GM12878 (cell line): ENCODE data around the gene ABHD17A. TPM values are rescaled to one million over a fixed set of nuclear protein-coding genes. Genes with fewer than 3 reads are reported as not detected.
"Not testable (repeated sequence)": the region's sequence is repeated elsewhere in the genome, so short reads cannot be mapped to it uniquely, and the experiment has no call there.

Experiments
- ATAC-seq: fragments of 200-7000 bp; cut with Tn5 transposase; 3 replicates; pipeline ENCODE4 v1.9.1; 2020; ENCODE audit warnings: mild to moderate bottlenecking, moderate library complexity
- BruUV-seq: library from RNA; stranded (reverse); fragments of 400-500 nt; replicated peaks from 2 replicates; lab custom pipeline; 2021; lab: Mats Ljungman, UMichigan
- CTCF ChIA-PET: fragments of 300-600 bp; sonication (Branson Sonifier 250); formaldehyde crosslinking; extraction: SDS; loops from one replicate; lab custom pipeline; 2021; ENCODE audit warnings: inconsistent platforms; lab: Yijun Ruan, JAX
- POLR2A ChIA-PET: fragments of 350-600 bp; formaldehyde crosslinking; extraction: SDS; loops from one replicate; lab custom pipeline; 2021; ENCODE audit warnings: inconsistent platforms; lab: Charles Lee
- RAD21 ChIA-PET: fragments of 300-600 bp; sonication (Branson Sonifier 250); formaldehyde crosslinking; loops from one replicate; lab custom pipeline; 2023; ENCODE audit warnings: antibody characterized with exemption; ENCODE audit not compliant: unreplicated experiment; lab: Charles Lee
- SMC1A ChIA-PET: fragments of 300-600 bp; sonication (Branson Sonifier 250); formaldehyde crosslinking; loops from one replicate; lab custom pipeline; 2023; ENCODE audit not compliant: unreplicated experiment, uncharacterized antibody; lab: Charles Lee
- DNase-seq: peaks from one replicate; pipeline ENCODE4 v3.0.0-alpha.2; 2011; ENCODE audit warnings: low read depth, low spot score
- FAIRE-seq: peaks from 3 replicates; lab custom pipeline; 2011; peaks lifted over from hg19 to GRCh38; lab: Jason Lieb, UNC
- H2AFZ ChIP-seq: 2 replicates; pipeline ENCODE4 v1.6.0; 2011; ENCODE audit warnings: low read depth, low read length, control low read depth; ENCODE audit not compliant: control insufficient read depth
- H3K27ac ChIP-seq: 2 replicates; pipeline ENCODE4 v1.5.1; 2011; ENCODE audit warnings: control low read depth; ENCODE audit not compliant: control insufficient read depth, insufficient read depth
- H3K27me3 ChIP-seq, 2 experiments: replicated peaks in 1 of 2; 2 replicates each; pipeline versions ENCODE4 v1.6.0 to v1.6.1; 2011; ENCODE audit warnings: low read length in 1 of 2; ENCODE audit not compliant: control insufficient read depth in 2 of 2, insufficient read depth in 2 of 2
- H3K36me3 ChIP-seq, 2 experiments: 2 replicates each; pipeline ENCODE4 v1.5.1; 2011; ENCODE audit warnings: low read length in 1 of 2; ENCODE audit not compliant: control insufficient read depth in 2 of 2, insufficient read depth in 2 of 2
- H3K4me1 ChIP-seq: 2 replicates; pipeline ENCODE4 v1.6.1; 2011; ENCODE audit warnings: mild to moderate bottlenecking, low read length, moderate library complexity, mixed read lengths; ENCODE audit not compliant: control insufficient read depth, insufficient read depth
- H3K4me2 ChIP-seq: 2 replicates; pipeline ENCODE4 v1.6.0; 2011; ENCODE audit warnings: control low read depth; ENCODE audit not compliant: control insufficient read depth, insufficient read depth
- H3K4me3 ChIP-seq: fragments of 200-600 bp; sonication (generic); 2 replicates; pipeline ENCODE4 v1.5.1; 2016
- H3K79me2 ChIP-seq: 2 replicates; pipeline ENCODE4 v1.6.0; 2011; ENCODE audit warnings: low read length; ENCODE audit not compliant: control insufficient read depth, insufficient read depth
- H3K9ac ChIP-seq: 2 replicates; pipeline ENCODE4 v1.8.0; 2011; ENCODE audit warnings: low read length, control low read depth, mixed read lengths; ENCODE audit not compliant: control insufficient read depth, insufficient read depth
- H3K9me3 ChIP-seq: replicated peaks from 3 replicates; pipeline ENCODE4 v1.5.1; 2011; ENCODE audit warnings: mild to moderate bottlenecking, low read length; ENCODE audit not compliant: control insufficient read depth, insufficient read depth
- H4K20me1 ChIP-seq: 2 replicates; pipeline ENCODE4 v1.6.0; 2011; ENCODE audit not compliant: control insufficient read depth, insufficient read depth
- EED ChIP-seq: sonication (generic); IDR thresholded peaks from 2 replicates; pipeline ENCODE4 v1.6.1; 2016; ENCODE audit warnings: antibody characterized with exemption, low read depth
- EGR1 ChIP-seq, 2 experiments: IDR thresholded peaks; 1 replicate in 1 of 2; 2 replicates in 1 of 2; pipeline ENCODE4 v1.6.1; 2011 to 2012; ENCODE audit warnings: low read depth in 2 of 2, low read length in 2 of 2, borderline replicate concordance in 1 of 2, mild to moderate bottlenecking in 1 of 2, moderate library complexity in 1 of 2
- GABPA ChIP-seq: IDR thresholded peaks from 2 replicates; pipeline ENCODE4 v1.6.1; 2014; ENCODE audit warnings: antibody characterized with exemption, low read depth, mild to moderate bottlenecking, inconsistent platforms
- HCFC1 ChIP-seq: fragments of 150-350 bp; IDR thresholded peaks from 2 replicates; pipeline ENCODE4 v1.6.1; 2014; ENCODE audit warnings: low read length
- MEF2B ChIP-seq: fragments of 450-650 bp; IDR thresholded peaks from 2 replicates; pipeline ENCODE4 v1.6.1; 2018; ENCODE audit warnings: mild to moderate bottlenecking, moderate library complexity; ENCODE audit not compliant: partially characterized antibody, poor library complexity, severe bottlenecking
- MYB ChIP-seq: fragments of 150-350 bp; IDR thresholded peaks from 2 replicates; pipeline ENCODE4 v1.6.1; 2014; ENCODE audit warnings: mild to moderate bottlenecking, low read depth, low read length, borderline replicate concordance
- NFXL1 ChIP-seq: fragments of 450-650 bp; IDR thresholded peaks from 2 replicates; pipeline ENCODE4 v1.6.1; 2017; ENCODE audit warnings: antibody characterized with exemption, mild to moderate bottlenecking, borderline replicate concordance
- RAD21 ChIP-seq: IDR thresholded peaks from 2 replicates; pipeline ENCODE4 v1.6.1; 2011; ENCODE audit warnings: mild to moderate bottlenecking, low read depth, low read length, moderate library complexity; ENCODE audit not compliant: insufficient read depth
- RFX5 ChIP-seq: IDR thresholded peaks from 2 replicates; pipeline ENCODE4 v1.6.1; 2011; ENCODE audit warnings: low read depth, low read length, improper control_type of control experiment
- TCF3 ChIP-seq: IDR thresholded peaks from 2 replicates; pipeline ENCODE4 v1.6.1; 2012; ENCODE audit warnings: low read depth, mild to moderate bottlenecking, low read length, borderline replicate concordance; ENCODE audit not compliant: insufficient read depth
- ZNF217 ChIP-seq: fragments of 450-650 bp; IDR thresholded peaks from 2 replicates; pipeline ENCODE4 v1.6.1; 2017; ENCODE audit warnings: antibody characterized with exemption, mild to moderate bottlenecking
- ZNF622 ChIP-seq: fragments of 450-650 bp; IDR thresholded peaks from 2 replicates; pipeline ENCODE4 v1.6.1; 2017; ENCODE audit warnings: mild to moderate bottlenecking, inconsistent platforms
- WGBS: methylation state at CpG from one replicate; pipeline ENCODE4 v1.1.6; 2016; ENCODE audit warnings: low lambda C conversion rate; ENCODE audit not compliant: insufficient replicate concordance, insufficient coverage; ENCODE audit errors: missing lambda C conversion rate; 5-methylcytosine and 5-hydroxymethylcytosine counted together
- in situ Hi-C: fragments of 300-500 bp; cut with MboI; formaldehyde crosslinking; loops from 9 replicates; pipeline ENCODE4 v1.14.3; 2018; ENCODE audit warnings: mixed read lengths
- intact Hi-C: fragments of 100-400 bp; cut with micrococcal nuclease; formaldehyde crosslinking; loops from one replicate; pipeline ENCODE4 v1.14.2; 2022; ENCODE audit not compliant: unreplicated experiment
- polyA plus RNA-seq, 11 experiments: library from polyadenylated mRNA; depleted of rRNA in 4 of 11; unstranded in 6 of 11; stranded (reverse) in 5 of 11; fragments of >200 nt; fragmentation: Nextera tagmentation in 4 of 11; fragmentation: Illumina TruSeq in 1 of 11; extraction: Ambion mirVana in 4 of 11; extraction: Trizol in 1 of 11; gene quantifications; 1 replicate in 1 of 11; 2 replicates in 10 of 11; pipeline versions ENCODE4 v1.2.1 to v1.2.3, GENCODE V29; 2011 to 2016; ENCODE audit warnings: inconsistent platforms in 2 of 11, missing spikeins in 2 of 11, low read depth in 1 of 11
- total RNA-seq, 4 experiments: library from RNA; depleted of rRNA in 3 of 4; stranded (reverse); fragments of >200 nt in 3 of 4; fragmentation: Illumina TruSeq in 1 of 4; extraction: Trizol in 1 of 4; gene quantifications; 2 replicates each; pipeline versions ENCODE4 v1.2.1 to v1.2.3, GENCODE V29; 2013 to 2021
- TF ChIP-seq, protein P1 (sequence below): fragments of 450-650 bp; formaldehyde crosslinking; IDR thresholded peaks from 2 replicates; pipeline ENCODE4 v1.4.0; 2022; ENCODE audit warnings: mild to moderate bottlenecking, moderate library complexity

Gene ABHD17A
- total and polyA plus RNA-seq, 10 of the 15 experiments (the other 5 are each of a cell fraction or from before 2014, with no cell fraction given), result 0.13 to 126 (median 28.8) TPM; not detected in 1

DNA sequence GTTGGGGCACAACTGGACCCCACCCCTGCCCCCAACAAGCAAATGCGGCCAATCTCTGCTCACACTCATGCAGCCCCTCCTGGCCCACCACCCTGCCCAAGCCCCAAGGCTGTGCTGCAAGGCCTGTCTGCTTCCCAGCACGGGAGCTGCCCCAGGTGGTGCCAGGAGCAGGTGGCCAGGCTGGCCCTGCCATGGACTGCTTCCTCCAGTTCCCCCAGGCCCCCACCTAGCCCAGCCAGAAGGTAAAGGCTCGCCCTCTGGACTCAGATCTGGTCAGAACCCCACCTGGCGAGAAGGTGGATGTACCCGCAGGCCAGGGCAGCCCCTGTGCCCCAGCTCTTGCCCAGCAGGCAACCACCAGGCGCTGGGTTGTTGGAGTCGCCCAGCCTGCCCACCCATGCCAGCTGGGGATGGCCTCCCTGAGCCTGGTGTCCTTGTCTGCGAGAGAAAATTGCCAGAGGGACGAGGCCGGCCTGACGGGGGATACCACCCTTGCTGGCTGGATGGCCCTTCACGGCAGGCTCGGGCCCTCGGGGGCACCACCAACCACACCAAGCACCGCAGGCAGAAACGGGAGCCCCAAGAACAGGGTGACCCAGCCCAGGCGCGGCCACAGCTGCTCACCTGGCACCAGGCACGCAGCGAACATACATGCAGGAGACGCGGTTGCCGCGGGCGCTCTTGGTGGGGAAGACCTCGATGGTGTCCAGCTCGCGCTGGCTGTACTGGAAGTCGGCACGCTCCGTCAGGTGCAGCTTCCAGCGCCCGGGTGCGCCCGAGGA lies 4.5 kb downstream of the ABHD17A start:
- H3K79me2 ChIP-seq, result peaks cover 37% of the 10 kb centered on the region
- H2AFZ ChIP-seq, result no peak overlapping the region
- in situ Hi-C loops, result no loop called here
- CTCF ChIA-PET, result no interaction called here
- no peak overlapping the region for H3K4me2 ChIP-seq
- SMC1A ChIA-PET, result interaction anchor here (0.5 kb wide), 1 partner anchor 132 kb away, joined by 3 read pairs; no protein-coding TSS in a partner anchor
- WGBS, result 91% methylated on average over 31 of the region's 35 CpGs
- H3K27me3 ChIP-seq, result no peaks in the 10 kb centered on the region
- H3K36me3 ChIP-seq, result peaks cover 0 to 6% of the 10 kb centered on the region in 2 experiments; a peak in 2 of 4 replicates
- no peak overlapping the region for H3K9ac ChIP-seq
- peaks cover 9% of the 10 kb centered on the region; the same call in 1 of the 2 replicates for H4K20me1 ChIP-seq
- ATAC-seq (no peak), FAIRE-seq (no peak), DNase-seq (no peak)
- peaks cover 24% of the 10 kb centered on the region for H3K4me1 ChIP-seq
- H3K4me3 ChIP-seq, result no peak overlapping the region
- intact Hi-C loops, result no loop called here
- BruUV-seq, result no TSS peak
- TF ChIP-seq NFXL1 (no peak), TCF3 (no peak), RFX5 (no peak), EED (no peak), ZNF217 (no peak), MEF2B (no peak), RAD21 (no peak), EGR1 (IDR thresholded peaks at IDR 0.05; ENCODE audit: borderline replicate concordance in 1 of 2, low read depth in 2 of 2, low read length in 2 of 2) (no peak), ZNF622 (no peak), GABPA (no peak), MYB (no peak), HCFC1 (no peak)
- TF ChIP-seq, protein P1, sequence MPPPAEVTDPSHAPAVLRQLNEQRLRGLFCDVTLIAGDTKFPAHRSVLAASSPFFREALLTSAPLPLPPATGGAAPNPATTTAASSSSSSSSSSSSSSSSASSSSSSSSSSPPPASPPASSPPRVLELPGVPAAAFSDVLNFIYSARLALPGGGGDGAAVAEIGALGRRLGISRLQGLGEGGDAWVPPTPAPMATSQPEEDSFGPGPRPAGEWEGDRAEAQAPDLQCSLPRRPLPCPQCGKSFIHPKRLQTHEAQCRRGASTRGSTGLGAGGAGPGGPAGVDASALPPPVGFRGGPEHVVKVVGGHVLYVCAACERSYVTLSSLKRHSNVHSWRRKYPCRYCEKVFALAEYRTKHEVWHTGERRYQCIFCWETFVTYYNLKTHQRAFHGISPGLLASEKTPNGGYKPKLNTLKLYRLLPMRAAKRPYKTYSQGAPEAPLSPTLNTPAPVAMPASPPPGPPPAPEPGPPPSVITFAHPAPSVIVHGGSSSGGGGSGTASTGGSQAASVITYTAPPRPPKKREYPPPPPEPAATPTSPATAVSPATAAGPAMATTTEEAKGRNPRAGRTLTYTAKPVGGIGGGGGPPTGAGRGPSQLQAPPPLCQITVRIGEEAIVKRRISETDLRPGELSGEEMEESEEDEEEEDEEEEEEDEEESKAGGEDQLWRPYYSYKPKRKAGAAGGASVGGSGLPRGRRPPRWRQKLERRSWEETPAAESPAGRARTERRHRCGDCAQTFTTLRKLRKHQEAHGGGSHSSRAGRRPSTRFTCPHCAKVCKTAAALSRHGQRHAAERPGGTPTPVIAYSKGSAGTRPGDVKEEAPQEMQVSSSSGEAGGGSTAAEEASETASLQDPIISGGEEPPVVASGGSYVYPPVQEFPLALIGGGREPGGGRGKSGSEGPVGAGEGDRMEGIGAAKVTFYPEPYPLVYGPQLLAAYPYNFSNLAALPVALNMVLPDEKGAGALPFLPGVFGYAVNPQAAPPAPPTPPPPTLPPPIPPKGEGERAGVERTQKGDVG (CRISPR knock-in tag), result no peak
- no peaks in the 10 kb centered on the region for H3K9me3 ChIP-seq
- RAD21 ChIA-PET, result no interaction called here
- H3K27ac ChIP-seq, result no peak overlapping the region
- POLR2A ChIA-PET, result interaction anchor here (0.6 kb wide), 1 partner anchor 704 kb away, joined by 9 read pairs; no protein-coding TSS in a partner anchor

DNA sequence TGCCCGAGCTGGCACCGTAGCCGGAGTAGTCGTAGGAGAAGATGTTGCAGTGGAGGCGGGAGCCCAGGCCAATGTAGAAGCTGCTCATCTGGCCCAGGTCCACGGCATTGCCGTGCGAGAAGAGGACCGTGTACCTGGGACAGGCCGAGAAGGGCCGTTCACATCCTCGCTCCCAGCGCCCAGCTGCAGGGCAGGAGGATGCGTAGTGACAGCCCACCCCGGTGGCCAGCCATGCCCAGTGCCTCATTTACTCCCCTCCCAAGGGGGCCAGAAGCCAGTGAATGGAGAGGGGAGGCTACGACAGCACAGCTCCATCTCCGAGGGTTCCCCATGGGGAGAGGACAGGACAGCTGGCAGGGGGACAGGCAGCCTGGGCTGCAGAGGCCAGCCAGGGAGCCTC lies 5.3 kb downstream of the ABHD17A start:
- H3K4me1 ChIP-seq, result peaks cover 24% of the 10 kb centered on the region
- H3K27ac ChIP-seq, H3K4me3 ChIP-seq, H3K9me3 ChIP-seq, DNase-seq, H3K27me3 ChIP-seq, H3K36me3 ChIP-seq, intact Hi-C loops, in situ Hi-C loops, CTCF ChIA-PET, ATAC-seq, POLR2A ChIA-PET, BruUV-seq, FAIRE-seq, H3K9ac ChIP-seq, SMC1A ChIA-PET, RAD21 ChIA-PET, H3K4me2 ChIP-seq, H2AFZ ChIP-seq, H4K20me1 ChIP-seq: not testable (repeated sequence)
- peaks cover 43% of the 10 kb centered on the region for H3K79me2 ChIP-seq
- 83% methylated on average over 13 of the region's 17 CpGs for WGBS
